ENCODE data around the gene BCKDHA. TPM values are rescaled to one million over a fixed set of nuclear protein-coding genes. Genes with fewer than 3 reads are reported as not detected.

BCKDHA gene
- total and polyA plus RNA-seq, 9 of the 15 experiments (the other 6 are each of a cell fraction or from before 2014, with no cell fraction given): 4.5 to 52.5 (median 14.1) TPM

DNA sequence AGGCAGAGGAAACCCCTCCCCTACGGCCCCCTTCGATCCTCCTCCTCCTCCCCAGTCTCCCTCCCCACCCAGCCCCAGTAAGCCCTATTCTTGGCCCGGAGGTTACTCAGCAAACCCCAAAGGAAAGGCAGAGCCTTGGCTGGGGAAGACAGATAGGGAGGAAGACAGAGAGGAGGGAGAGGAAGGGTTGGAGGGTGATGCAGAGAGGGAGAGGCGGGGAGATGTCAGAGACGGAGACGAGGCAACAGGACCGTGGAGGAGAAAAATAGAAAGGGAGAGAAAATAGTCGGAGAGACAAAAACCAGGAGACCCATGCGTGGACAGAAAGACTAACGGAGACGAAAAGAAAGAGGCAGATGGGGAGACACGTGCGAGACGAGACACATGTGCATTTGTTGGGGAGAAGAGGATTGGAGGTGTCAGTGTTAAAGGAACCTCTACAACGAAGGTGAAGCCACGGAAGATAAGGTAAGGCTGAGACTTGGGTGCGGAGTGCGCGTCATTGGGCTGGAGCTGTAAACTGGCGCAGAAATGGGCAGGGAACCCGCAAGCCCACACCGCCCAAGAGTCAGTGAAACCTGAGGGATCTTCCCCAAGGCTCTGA lies 46.8 kb upstream of the BCKDHA start (continued):
- TF ChIP-seq, protein P1, sequence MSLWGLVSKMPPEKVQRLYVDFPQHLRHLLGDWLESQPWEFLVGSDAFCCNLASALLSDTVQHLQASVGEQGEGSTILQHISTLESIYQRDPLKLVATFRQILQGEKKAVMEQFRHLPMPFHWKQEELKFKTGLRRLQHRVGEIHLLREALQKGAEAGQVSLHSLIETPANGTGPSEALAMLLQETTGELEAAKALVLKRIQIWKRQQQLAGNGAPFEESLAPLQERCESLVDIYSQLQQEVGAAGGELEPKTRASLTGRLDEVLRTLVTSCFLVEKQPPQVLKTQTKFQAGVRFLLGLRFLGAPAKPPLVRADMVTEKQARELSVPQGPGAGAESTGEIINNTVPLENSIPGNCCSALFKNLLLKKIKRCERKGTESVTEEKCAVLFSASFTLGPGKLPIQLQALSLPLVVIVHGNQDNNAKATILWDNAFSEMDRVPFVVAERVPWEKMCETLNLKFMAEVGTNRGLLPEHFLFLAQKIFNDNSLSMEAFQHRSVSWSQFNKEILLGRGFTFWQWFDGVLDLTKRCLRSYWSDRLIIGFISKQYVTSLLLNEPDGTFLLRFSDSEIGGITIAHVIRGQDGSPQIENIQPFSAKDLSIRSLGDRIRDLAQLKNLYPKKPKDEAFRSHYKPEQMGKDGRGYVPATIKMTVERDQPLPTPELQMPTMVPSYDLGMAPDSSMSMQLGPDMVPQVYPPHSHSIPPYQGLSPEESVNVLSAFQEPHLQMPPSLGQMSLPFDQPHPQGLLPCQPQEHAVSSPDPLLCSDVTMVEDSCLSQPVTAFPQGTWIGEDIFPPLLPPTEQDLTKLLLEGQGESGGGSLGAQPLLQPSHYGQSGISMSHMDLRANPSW (CRISPR knock-in tag; IDR thresholded peaks at IDR 0.05): no peak
- TF ChIP-seq ZNF316 (IDR thresholded peaks at IDR 0.05): peak; percentile 30; the same call in 1 of the 2 replicates
- TF ChIP-seq HIVEP1 (CRISPR knock-in tag; IDR thresholded peaks at IDR 0.05): no peak
- no peak for TF ChIP-seq TEAD2 (tag; IDR thresholded peaks at IDR 0.05)
- TF ChIP-seq, protein P2, sequence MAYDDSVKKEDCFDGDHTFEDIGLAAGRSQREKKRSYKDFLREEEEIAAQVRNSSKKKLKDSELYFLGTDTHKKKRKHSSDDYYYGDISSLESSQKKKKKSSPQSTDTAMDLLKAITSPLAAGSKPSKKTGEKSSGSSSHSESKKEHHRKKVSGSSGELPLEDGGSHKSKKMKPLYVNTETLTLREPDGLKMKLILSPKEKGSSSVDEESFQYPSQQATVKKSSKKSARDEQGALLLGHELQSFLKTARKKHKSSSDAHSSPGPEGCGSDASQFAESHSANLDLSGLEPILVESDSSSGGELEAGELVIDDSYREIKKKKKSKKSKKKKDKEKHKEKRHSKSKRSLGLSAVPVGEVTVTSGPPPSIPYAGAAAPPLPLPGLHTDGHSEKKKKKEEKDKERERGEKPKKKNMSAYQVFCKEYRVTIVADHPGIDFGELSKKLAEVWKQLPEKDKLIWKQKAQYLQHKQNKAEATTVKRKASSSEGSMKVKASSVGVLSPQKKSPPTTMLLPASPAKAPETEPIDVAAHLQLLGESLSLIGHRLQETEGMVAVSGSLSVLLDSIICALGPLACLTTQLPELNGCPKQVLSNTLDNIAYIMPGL (CRISPR knock-in tag; IDR thresholded peaks at IDR 0.05): no peak
- TF ChIP-seq SRSF1 (IDR thresholded peaks at IDR 0.05; ENCODE audit: low read depth, low read length): no peak
- TF ChIP-seq NFRKB (IDR thresholded peaks at IDR 0.05; ENCODE audit: low read depth): peak; percentile 61; the same call in 1 of the 2 replicates
- TF ChIP-seq ZNF707 (CRISPR knock-in tag; conservative IDR thresholded peaks at IDR 0.05): no peak
- peak; percentile 34 for TF ChIP-seq RBM39 (optimal IDR thresholded peaks at IDR 0.05; ENCODE audit: low read depth, low read length)
- no peak for TF ChIP-seq MYC (IDR thresholded peaks at IDR 0.05; ENCODE audit: low read depth, low read length)
- TF ChIP-seq MYC (CRISPR knock-in tag; IDR thresholded peaks at IDR 0.05; ENCODE audit: borderline replicate concordance, low read depth): peak; percentile 62; the same call in 1 of the 2 replicates
- TF ChIP-seq MAZ (CRISPR knock-in tag; conservative IDR thresholded peaks at IDR 0.05 in 1 of 2, IDR thresholded peaks at IDR 0.05 in 1 of 2): no peak
- peak; percentile 22 for TF ChIP-seq TBP (optimal IDR thresholded peaks at IDR 0.05; ENCODE audit: low read depth, low read length)
- TF ChIP-seq, protein P3, sequence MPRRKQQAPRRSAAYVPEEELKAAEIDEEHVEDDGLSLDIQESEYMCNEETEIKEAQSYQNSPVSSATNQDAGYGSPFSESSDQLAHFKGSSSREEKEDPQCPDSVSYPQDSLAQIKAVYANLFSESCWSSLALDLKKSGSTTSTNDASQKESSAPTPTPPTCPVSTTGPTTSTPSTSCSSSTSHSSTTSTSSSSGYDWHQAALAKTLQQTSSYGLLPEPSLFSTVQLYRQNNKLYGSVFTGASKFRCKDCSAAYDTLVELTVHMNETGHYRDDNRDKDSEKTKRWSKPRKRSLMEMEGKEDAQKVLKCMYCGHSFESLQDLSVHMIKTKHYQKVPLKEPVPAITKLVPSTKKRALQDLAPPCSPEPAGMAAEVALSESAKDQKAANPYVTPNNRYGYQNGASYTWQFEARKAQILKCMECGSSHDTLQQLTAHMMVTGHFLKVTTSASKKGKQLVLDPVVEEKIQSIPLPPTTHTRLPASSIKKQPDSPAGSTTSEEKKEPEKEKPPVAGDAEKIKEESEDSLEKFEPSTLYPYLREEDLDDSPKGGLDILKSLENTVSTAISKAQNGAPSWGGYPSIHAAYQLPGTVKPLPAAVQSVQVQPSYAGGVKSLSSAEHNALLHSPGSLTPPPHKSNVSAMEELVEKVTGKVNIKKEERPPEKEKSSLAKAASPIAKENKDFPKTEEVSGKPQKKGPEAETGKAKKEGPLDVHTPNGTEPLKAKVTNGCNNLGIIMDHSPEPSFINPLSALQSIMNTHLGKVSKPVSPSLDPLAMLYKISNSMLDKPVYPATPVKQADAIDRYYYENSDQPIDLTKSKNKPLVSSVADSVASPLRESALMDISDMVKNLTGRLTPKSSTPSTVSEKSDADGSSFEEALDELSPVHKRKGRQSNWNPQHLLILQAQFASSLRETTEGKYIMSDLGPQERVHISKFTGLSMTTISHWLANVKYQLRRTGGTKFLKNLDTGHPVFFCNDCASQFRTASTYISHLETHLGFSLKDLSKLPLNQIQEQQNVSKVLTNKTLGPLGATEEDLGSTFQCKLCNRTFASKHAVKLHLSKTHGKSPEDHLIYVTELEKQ (CRISPR knock-in tag; IDR thresholded peaks at IDR 0.05): no peak
- peak; percentile 41 to 47; a peak in 2 of 4 replicates for TF ChIP-seq SIN3A (IDR thresholded peaks at IDR 0.05; ENCODE audit: borderline replicate concordance in 2 of 2, control insufficient read depth in 1 of 2, low read depth in 2 of 2, low read length in 2 of 2)
- no peak for TF ChIP-seq ZNF830 (CRISPR knock-in tag; IDR thresholded peaks at IDR 0.05)
- no peak for TF ChIP-seq HMGN3 (IDR thresholded peaks at IDR 0.05; ENCODE audit: borderline replicate concordance, extremely low read depth, insufficient read length, low read depth, low read length)
- no peak for TF ChIP-seq FOXJ2 (tag; IDR thresholded peaks at IDR 0.05)

Measured in K562 (cell line).